ENCODE measurements around the gene GMCL2. TPM values are rescaled to one million over a fixed set of nuclear protein-coding genes. Genes with fewer than 3 reads are reported as not detected.

Gene GMCL2
- total RNA-seq, 1 experiment from 2014 or later = not detected

GRCh38 chr5:178218237-178218776, 31.1 kb upstream of the GMCL2 start:
- H3K27me3 ChIP-seq (ENCODE audit: insufficient read depth, low read length) = no peaks in the 10 kb centered on the region
- TF ChIP-seq CEBPB (IDR thresholded peaks at IDR 0.05; ENCODE audit: low read depth) = no peak
- TF ChIP-seq FOSL1 (IDR thresholded peaks at IDR 0.05; ENCODE audit: low read depth) = no peak
- TF ChIP-seq ZBTB33 (IDR thresholded peaks at IDR 0.05; ENCODE audit: extremely low read depth, insufficient replicate concordance, low read length) = no peak
- no peak for TF ChIP-seq POLR2A (IDR thresholded peaks at IDR 0.05; ENCODE audit: borderline replicate concordance, extremely low read depth, insufficient read depth, insufficient read length)
- TF ChIP-seq ELF1 (IDR thresholded peaks at IDR 0.05; ENCODE audit: borderline replicate concordance, low read depth) = no peak
- no peak for TF ChIP-seq SRF (IDR thresholded peaks at IDR 0.05; ENCODE audit: low read depth)
- TF ChIP-seq EZH2phosphoT487 (IDR thresholded peaks at IDR 0.05; ENCODE audit: borderline replicate concordance) = no peak
- no peak for TF ChIP-seq SIN3A (IDR thresholded peaks at IDR 0.05; ENCODE audit: low read depth)
- no peak for TF ChIP-seq CTCF (IDR thresholded peaks at IDR 0.05 in 2 of 3, conservative IDR thresholded peaks at IDR 0.05 in 1 of 3; ENCODE audit: borderline replicate concordance in 1 of 3, insufficient read depth in 1 of 3, low read depth in 2 of 3, low read length in 2 of 3)
- TF ChIP-seq REST (IDR thresholded peaks at IDR 0.05; ENCODE audit: low read depth) = no peak
- no peak for TF ChIP-seq EGR1 (IDR thresholded peaks at IDR 0.05; ENCODE audit: low read depth)
- TF ChIP-seq CBX3 (IDR thresholded peaks at IDR 0.05; ENCODE audit: low read depth) = no peak
- no peak for TF ChIP-seq RAD21 (IDR thresholded peaks at IDR 0.05; ENCODE audit: low read depth)
- TF ChIP-seq YY1 (IDR thresholded peaks at IDR 0.05; ENCODE audit: extremely low read depth, insufficient replicate concordance, low read depth, low read length) = no peak
- no peak for TF ChIP-seq MAX (IDR thresholded peaks at IDR 0.05)
- peaks cover 7% of the 10 kb centered on the region; the same call in 1 of the 2 replicates for H3K79me2 ChIP-seq (ENCODE audit: insufficient read depth, low read length)
- no peak overlapping the region for H3K9ac ChIP-seq (ENCODE audit: low read length)
- intact Hi-C loops (cut with micrococcal nuclease) = no loop called here
- H3K4me2 ChIP-seq (ENCODE audit: low read length) = no peak overlapping the region
- POLR2A ChIA-PET = no interaction called here
- RAD21 ChIA-PET (ENCODE audit: low non-redundant PET in 1 of 2, low total read pairs in 2 of 2, uncharacterized antibody in 2 of 2, unreplicated experiment in 2 of 2) = no interaction called here
- H3K9me2 ChIP-seq (ENCODE audit: insufficient read depth) = no peaks in the 10 kb centered on the region
- no peak overlapping the region for H3K4me3 ChIP-seq (replicated peaks in 1 of 2; ENCODE audit: low read depth in 1 of 2, low read length in 2 of 2)
- H3K4me1 ChIP-seq (ENCODE audit: control insufficient read depth in 1 of 2, insufficient read depth in 2 of 2, low read length in 2 of 2) = peaks cover 3 to 14% of the 10 kb centered on the region in 2 experiments; a peak in 3 of 4 replicates
- CTCF ChIA-PET = no interaction called here
- no peak overlapping the region for H3K27ac ChIP-seq (ENCODE audit: low read depth, low read length)
- no peaks in the 10 kb centered on the region for H4K20me1 ChIP-seq (ENCODE audit: insufficient read depth)
- DNase-seq (ENCODE audit: low read depth, low spot score) = no peak
- H3K9me3 ChIP-seq (ENCODE audit: control insufficient read depth in 1 of 2, insufficient read depth in 1 of 2, low read depth in 1 of 2, low read length in 2 of 2) = no peaks in the 10 kb centered on the region
- BruUV-seq (replicated peaks) = no TSS peak
- H2AFZ ChIP-seq (ENCODE audit: low read depth, low read length, poor library complexity, severe bottlenecking) = no peak overlapping the region
- peaks cover 16 to 29% of the 10 kb centered on the region in 2 experiments; a peak in 3 of 4 replicates for H3K36me3 ChIP-seq (ENCODE audit: control insufficient read depth in 1 of 2, insufficient read depth in 2 of 2, low read length in 2 of 2)
- ATAC-seq = no peak
